GDM1 (cell line): ENCODE measurements around the gene NCK1.

ENCODE experiments used
- DNase-seq: peaks from one replicate; lab custom pipeline; 2025; lab: John Stamatoyannopoulos, UW

Gene NCK1

DNA sequence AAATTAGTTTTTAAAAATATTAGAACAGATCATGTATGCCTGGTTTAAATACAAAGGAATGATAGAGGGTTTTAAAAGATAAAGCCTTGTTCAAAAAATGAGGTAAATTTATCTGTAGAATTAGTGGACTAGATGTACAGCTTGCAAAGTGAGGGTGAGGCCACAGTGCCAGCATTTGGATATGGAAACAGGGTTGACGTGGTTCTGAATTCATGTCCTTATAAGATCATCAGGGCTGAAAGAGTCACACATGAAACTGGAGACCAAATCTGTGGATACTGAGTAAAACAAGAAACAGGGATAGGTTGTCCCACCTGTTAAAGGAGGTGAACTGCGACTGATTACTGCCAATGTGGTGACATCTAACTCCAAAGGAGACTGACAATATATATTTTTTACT, 46.3 kb downstream of the NCK1 start:
- no peak for DNase-seq

DNA sequence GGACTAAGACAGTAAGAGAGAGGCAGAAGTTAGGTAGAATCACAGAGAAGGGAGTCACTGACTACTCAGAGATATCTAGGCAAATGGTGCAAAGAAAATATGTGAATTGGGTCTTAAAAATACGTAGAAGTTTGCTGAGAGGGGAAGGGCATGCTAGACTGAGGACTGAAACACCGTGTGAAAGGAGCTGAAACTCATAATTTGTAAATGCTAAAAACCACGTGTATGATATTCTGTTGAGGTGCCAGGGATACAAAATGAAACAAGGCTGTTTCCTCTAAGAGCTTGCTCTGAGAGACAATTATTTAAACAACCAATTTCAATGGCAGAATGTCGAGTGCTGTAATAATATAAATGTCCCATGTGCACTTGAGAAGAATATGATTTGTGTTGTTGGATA, 47.2 kb downstream of the NCK1 start:
- no peak for DNase-seq

DNA sequence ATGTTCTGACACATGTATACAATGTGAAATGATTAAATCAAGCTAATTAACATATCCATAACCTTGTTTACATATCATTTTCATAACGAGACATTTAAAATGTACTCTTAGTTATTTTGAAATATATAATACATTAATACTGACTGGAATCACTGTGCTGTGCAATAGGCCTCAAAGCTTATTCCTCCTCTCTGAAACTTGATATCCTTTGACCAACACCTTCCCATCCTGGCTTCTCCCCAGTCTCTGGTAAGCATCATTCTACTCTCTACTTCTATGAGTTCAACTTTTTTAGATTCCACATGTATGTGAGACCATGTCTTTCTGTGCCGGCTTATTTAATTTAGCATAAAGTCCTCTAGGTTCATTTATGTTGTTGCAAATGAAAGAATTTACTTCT, 48.7 kb downstream of the NCK1 start:
- DNase-seq: no peak

DNA sequence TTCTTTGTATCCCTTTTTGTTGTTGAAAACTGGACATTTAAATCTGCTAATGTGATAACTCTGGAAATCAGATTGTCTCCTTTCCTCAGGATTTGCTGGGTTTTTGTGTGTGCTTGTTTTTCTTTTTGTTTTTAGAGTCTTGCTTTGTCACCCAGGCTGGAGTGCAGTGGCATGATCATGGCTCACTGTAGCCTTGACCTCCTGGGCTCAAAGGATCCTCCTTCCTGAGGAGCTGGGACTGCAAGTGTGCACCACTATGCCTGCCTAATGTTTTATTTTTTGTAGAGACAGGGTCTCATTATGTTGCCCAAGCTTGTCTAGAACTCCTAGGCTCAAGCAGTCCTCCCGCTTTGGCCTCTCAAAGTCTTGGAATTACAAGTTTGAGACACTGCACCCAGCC, 51.2 kb downstream of the NCK1 start:
- no peak for DNase-seq

DNA sequence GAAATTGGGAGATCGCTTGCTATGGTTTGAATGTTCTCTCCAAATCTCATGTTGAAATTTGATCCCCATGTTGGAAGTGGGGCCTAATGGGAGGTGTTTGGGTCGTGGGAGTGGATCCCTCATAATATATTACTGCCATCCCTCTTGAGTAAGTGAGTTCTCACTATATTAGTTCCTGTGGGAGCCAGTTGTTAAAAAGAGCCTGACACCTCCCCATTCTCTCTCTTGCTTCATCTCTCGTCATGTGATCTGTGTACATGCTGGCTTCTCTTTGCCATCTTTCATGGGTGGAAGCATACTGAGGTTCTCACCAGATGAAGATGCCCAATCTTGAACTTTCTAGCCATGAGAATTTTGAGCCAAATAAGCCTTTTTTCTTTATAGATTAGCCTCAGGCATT, 52.7 kb downstream of the NCK1 start:
- DNase-seq: no peak

DNA sequence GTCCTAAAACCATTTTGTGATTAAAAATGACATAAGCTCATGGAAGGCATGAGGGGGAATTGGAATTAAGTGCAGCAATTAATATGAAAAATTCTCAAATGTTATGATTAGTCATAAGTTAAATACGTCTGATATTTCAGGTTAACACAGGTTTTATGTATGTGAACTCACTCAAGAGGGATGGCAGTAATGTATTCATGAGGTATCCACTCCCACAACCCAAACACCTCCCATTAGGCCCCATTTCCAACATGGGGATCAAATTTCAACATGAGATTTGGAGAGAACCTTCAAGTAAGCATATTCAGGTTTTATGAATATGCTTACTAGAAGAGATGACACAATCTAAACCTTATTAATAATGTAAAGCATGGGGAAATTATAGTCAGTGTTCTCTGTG, 54.2 kb downstream of the NCK1 start:
- no peak for DNase-seq

DNA sequence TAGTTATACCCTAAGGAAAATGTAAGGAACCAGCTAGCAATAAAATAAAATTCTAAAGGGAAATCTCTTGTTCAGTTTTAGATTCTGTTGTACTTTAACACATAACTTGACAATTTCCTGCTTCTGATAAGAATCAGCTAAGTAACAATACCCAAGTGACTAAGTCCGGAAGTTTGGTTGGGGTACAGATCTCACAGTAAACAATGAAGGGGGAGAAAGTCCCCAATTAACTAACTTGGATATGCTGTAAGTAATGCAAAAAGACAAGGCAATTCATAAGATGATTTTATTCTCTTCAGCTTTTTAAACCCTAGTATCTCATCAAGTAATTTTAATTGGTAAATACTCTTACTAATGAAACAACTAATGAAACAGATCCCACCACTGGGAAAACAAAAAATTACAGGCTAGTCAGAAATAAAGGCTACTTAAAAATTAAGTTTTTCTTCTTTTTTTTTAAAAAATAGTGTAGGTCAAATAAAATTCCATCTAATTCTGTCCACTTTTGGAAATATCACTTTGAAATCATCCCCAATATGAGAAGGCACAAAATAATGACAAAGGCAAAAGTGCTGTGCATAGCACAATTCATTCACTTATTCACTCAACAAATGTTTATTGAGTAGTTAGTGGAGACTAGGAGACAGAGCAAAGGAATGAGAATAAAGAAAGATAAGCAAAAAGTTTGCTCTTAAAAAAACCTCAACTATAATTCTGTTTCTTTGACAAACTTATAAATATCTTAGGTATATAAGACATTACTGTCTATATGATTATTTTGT, 58.0 kb downstream of the NCK1 start:
- no peak for DNase-seq

DNA sequence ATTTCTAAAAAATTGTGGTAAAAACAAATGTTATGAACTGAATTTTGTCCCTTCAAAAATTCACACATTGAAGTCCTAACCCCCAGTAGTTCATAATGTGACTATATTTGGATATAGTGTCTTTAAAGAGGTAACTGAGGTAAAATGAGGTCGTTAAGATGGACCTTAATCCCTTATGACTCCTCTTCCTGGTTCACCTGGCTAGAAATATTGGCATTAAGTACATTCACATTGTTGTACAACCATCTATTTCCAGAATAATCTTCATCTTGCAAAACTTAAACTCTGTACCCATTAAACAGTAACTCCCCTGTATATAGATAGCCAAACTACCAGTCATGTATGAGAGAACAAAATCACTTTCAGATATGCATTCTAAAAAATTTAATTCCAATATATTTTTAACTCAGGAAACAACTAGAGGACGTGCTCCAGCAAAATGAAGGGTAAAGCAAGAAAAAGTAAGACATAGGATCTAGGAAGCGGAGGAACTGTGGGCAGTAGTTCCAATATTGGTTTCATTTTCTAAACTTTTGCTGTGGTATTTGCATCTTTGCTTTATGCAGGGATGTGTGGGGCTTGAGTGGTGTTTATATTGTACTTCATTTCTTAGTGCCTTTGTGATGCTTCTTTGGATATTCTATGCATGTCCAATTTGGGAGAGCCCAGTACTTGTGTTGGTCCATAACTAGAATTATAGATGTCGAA, 59.0 kb downstream of the NCK1 start:
- no peak for DNase-seq

DNA sequence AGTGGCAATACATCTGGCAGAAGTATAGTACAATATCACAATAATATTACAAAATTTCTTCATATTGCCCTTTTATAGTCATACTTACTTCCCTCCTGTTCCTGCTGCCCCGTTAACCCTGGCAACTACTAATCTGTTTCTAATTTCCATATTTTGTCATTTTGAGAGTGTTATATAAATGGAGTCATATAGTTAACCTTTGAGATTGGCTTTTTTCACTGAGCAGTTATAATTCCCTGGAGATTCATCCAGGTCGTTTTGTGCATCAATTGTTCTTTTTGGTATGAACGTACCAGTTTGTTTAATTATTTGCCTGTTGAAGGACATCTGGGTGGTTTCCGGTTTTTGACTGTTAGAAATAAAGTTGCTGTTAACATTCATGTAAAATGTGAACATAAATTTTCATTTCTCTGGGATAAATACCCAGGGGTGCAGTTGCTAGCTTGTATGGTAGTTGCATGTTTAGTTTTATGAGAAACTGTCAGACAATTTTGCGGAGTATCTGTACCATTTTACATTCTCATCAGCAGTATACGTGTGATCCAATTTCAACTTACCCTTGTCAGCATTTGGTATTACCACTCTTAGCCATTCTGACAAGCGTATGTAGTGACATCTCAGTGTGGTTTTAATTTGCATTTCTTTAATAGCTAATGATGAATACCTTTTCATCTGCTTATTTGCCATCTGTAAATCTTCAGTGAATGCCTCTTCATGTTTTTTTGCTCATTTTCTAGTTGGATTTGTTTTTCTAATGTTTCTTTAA, 63.6 kb downstream of the NCK1 start:
- no peak for DNase-seq

DNA sequence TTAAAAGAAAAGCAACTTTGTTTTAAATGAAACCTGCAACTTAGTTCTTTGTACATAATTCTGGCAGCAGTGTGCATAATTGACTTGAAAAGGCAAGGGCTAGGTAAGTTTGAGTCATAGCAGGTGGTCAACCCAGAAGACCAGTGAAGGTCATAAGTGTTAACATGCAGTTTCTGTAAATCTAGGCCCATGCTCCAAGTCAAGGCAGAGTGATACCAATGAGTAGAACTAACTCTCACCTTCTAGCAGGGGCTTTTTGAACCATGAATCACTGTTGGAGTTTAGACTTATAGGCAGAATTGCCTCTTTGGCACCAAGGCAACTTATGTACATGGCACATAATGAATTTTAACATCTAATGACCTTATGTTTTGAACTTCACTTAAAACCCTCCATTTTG, 66.2 kb downstream of the NCK1 start:
- DNase-seq: no peak

DNA sequence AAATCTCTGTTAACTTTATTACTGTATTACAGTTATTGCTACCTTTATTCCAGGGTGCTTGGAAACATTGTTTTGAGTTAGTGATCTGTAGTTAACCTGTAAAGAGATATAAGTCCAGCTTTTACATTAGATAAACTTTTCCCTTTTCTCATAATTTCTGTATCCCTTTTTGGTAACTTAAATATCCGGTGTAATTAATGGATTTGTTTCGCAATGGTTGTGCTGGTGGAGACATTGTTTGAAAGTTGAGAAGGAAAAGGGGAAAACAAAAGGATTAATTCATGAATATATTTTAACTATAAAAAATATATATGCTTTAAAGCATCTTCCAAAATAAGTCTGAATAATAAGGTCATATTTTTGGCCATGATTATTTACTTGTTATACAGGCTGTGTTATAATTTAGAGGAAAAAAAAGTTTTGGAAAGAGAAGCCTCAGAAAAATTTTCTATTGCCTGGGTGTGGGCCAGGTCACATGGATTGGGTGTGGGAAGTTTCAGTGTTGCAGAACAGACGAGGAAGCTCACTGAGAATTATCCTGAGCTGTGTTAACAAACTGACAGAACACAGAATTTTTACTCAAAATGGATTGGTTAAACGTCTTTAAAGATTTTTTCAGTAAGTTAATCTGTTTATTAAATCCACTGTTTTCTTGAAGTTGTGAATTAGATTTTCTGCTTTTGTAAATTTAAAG, 68.1 kb downstream of the NCK1 start:
- no peak for DNase-seq

DNA sequence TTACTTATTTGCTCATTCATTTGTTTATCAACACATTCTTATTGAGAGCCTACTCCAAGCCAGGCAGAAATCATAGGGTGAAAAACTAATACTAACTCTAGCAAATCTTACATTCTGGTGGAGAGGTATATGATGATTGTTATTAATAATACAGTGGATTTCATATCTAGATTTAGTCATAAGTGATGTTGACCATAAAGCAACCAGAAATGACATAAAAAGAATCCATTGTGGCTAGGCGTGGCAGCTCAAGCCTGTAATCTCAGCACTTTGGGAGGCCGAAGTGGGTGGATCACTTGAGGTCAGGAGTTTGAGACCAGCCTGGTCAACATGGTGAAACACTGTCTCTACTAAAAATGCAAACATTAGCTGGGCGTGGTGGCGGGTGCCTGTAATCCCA, 69.6 kb downstream of the NCK1 start:
- DNase-seq: no peak

DNA sequence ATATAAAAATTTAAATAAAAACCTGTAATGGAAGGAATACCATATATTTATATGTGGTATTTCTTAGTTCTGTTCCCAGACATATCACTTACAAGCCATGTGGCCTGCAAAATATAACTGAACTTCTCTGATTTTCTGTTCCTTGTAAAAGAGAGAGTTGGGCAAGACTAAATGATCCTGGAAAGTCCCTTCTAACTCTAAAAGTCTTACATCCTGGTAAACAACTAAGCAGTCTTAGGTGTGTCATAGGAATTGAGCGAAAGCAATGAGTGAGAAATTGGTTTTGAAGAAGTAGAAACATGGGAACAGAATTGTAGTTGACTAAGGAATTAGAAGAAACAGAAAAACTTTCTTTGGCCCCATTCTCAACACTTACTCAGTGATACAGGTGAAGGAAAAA, 70.5 kb downstream of the NCK1 start:
- DNase-seq: no peak

DNA sequence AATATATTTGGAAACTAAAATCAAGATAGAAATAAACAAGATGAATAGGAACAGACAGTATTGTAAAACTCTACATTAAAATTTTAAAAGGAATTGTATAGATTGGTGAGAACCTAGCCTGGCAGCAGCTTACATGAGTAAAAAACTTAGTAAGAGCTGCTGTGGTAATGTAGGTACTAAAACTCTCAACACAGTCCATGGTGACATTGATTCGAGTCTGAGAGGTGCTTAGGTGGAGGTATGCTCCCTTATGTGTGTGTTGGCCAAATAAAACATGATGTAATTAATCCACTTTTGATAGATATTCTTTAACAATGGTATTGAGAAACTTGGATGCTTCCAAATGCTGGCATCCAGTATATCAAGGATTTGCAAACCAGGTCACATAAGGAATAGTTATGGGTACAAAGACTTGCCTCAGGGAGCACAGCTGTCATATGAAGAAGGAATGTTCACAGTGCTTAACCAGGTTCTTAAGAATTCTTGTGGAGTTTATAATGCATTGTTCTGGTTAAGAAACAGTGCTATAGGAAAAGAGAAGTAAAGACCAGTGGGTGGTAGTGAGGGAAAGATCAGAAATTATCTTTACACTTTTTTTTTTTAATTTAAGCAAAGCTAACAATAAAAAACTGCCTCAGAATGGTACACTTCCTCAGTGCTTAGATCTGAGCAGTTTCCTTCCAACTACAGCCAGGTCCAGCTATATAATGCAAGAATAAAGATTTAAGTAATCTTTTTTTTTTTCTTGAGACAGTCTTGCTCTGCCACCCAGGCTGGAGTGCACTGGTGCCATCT, 71.2 kb downstream of the NCK1 start:
- DNase-seq: no peak

DNA sequence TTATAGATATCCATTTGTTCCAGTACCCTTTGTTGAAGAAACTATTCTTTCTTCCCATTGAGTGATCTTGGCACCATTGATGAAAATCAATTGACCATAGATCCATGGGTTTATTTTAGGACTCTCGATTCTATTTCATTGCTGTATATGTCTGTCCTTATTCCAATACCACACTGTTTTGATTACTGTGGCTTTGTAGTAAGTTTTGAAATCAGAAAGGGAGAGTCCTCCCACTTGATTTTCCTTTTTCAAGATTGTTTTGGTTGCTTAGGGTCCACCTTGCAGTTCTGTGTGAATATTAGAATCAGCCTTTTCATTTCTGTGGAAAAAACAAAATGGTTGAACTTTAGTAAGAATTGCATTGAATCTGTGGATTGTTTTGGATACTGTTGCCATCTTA, 75.2 kb downstream of the NCK1 start:
- no peak for DNase-seq

DNA sequence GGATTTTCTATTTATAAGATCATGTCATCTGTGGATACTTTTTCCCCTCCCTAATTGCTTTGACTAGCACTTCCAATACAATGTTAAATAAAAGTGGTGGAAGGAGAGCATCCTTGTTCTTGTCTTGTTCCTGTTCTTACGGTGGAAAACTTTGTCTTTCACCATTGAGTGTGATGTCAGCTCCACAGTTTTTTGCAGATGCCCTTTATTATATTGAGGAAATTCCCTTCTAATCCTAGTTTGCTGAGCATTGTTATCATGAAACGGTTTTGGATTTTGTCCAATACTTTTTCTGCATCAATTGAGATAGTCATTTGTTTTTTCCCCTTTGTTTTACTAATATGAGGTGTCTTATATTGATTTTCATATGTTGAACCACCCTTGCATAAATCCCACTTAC, 75.8 kb downstream of the NCK1 start:
- no peak for DNase-seq

DNA sequence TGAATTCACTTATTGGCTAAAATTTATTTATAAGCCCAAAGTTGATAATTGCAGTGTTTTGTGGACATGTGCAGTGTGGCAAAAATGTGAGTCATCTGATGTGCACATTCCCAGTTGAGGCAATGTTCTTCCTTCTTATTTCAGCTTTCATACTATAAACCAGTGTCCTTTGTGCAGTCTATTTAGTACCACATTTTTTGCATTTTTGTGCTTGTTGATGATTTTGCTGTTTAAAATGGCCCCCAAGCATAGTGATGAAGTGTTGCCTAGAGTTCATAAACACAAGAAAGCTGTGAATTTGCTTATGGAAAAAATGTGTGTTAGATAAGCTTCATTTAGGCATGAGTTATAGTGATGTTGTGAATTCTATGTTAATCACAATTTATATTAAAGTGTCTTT, 76.3 kb downstream of the NCK1 start:
- no peak for DNase-seq

DNA sequence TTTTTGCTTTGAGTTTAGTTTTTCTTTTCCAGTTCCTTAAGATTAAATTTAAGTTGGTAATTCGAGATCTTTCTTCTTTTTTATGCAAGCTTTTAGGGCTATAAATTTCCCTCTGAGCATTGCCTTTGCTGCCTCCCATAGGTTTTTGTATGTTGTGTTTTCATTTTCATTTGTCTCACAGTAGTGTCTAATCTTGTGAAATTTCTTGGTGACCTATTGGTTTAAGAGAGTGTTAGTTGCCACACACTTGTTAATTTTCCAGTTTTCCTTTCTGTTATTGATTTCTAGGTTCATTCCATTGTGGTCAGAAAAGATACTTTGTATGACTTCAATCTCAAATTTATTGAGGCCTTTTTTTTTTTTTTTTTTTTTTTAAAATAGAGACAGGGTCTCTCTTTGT, 77.5 kb downstream of the NCK1 start:
- DNase-seq: no peak

DNA sequence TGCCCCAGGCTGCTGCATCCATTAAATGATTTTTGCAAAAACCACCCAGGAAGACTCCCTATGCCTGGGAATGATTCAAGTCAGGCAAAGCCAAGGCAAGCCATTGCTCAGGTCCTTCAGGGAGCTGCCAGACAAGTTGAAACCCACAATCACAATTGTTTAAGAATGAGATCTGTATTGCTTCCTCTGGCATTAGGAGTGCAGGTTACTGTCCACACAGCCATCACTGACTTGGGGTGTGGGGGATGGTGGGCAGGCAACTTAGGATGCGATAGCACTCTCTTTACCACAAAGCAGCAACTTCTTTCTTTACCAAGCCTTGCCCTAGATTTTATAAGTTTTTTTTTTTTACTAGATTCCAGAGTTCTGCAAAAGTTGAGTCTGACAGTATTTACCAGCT, 80.8 kb downstream of the NCK1 start:
- no peak for DNase-seq

DNA sequence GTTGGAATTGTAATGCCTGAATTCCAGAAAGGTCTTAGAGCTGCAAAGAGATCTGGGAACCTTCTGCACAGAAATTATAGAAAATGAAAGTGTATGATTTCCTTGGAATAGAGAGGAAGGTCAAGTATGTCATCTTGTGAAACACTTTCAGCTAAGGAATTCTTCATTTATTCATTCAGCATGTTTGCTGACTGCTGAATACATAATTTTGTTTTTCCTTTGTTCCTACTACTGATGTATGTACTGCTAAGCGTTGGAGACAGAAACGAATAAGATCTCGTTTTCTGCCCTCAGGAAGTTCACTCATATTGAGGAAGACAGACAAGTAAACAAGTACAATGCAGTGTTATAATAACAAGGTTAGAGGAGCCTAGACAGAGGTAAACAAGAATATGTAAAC, 81.4 kb downstream of the NCK1 start:
- DNase-seq: no peak

DNA sequence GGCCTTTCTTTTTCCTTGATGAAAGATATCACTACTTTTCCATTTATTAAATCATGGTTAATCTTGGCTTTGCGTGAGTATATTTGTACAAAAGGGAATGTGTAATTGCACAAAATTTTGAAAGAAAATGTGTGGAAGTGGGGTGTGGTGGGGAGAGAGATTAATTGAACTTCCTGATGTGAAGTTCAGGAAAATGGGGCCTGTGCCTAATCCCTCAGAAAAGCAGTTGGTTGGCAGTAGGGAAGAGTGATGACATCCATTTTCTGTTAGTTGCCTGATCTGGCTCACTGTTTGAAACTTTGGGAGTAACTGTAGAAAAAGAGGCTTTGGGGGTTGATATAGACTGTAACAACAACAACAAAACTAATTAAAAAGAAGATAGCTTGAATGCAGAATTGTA, 85.0 kb downstream of the NCK1 start:
- DNase-seq: no peak

DNA sequence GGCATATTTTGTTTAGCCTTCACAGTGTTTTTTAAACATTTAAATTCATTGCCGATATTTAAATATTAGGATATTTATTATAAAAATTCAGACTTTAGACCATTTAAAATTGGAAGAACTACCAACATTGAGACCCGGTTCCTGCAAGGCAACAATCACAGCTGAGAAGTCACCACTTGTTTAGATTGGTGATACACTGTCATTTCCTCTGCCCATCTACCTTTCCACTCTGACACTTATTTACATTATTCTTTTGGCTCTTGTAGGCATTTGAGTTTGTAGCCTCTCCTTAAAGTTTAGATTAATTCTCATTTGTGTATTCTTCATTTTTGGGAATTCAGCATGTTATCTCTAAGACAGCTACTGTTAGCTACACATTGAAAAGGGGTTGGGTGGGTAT, 85.5 kb downstream of the NCK1 start:
- no peak for DNase-seq
